Trophoblast cell (in vitro differentiated cells and primary cell): ENCODE data around the gene EPHA6.

Experiments
- DNase-seq, 2 donors: peaks; one replicate each; pipeline ENCODE4 v3.0.0-alpha.2; 2016
- H2AFZ ChIP-seq: 2 replicates; pipeline ENCODE4 v1.6.1; 2013; ENCODE audit warnings: low read length, moderate library complexity, mild to moderate bottlenecking; ENCODE audit not compliant: insufficient read depth, poor library complexity
- H2AK5ac ChIP-seq: 2 replicates; pipeline ENCODE4 v1.6.1; 2013; ENCODE audit warnings: mild to moderate bottlenecking, low read length
- H2BK120ac ChIP-seq: 2 replicates; pipeline ENCODE4 v1.6.1; 2013; ENCODE audit warnings: low read length, mild to moderate bottlenecking, moderate library complexity; ENCODE audit not compliant: insufficient read depth, poor library complexity
- H2BK12ac ChIP-seq: 2 replicates; pipeline ENCODE4 v1.6.1; 2013; ENCODE audit warnings: mild to moderate bottlenecking, low read length, moderate library complexity
- H2BK5ac ChIP-seq: 2 replicates; pipeline ENCODE4 v1.6.1; 2013; ENCODE audit warnings: low read length, low read depth, moderate library complexity, mild to moderate bottlenecking; ENCODE audit not compliant: poor library complexity
- H3K14ac ChIP-seq: 2 replicates; pipeline ENCODE4 v1.6.1; 2013; ENCODE audit warnings: mild to moderate bottlenecking, low read length
- H3K18ac ChIP-seq: 2 replicates; pipeline ENCODE4 v1.6.1; 2013; ENCODE audit warnings: mild to moderate bottlenecking, low read length
- H3K23ac ChIP-seq: 2 replicates; pipeline ENCODE4 v1.6.1; 2013; ENCODE audit warnings: low read length
- H3K27ac ChIP-seq: 2 replicates; pipeline ENCODE4 v1.5.1; 2013; ENCODE audit warnings: low read depth, mild to moderate bottlenecking, inconsistent platforms, low read length, moderate library complexity
- H3K27me3 ChIP-seq: 2 replicates; pipeline ENCODE4 v1.6.1; 2013; ENCODE audit warnings: inconsistent platforms, mild to moderate bottlenecking, low read length, moderate library complexity; ENCODE audit not compliant: insufficient read depth
- H3K36me3 ChIP-seq, 2 experiments: 1 replicate in 1 of 2; 2 replicates in 1 of 2; pipeline ENCODE4 v1.6.1; 2013; ENCODE audit warnings: low read length in 2 of 2, mild to moderate bottlenecking in 2 of 2, moderate library complexity in 1 of 2; ENCODE audit not compliant: insufficient read depth in 2 of 2, control insufficient read depth in 1 of 2
- H3K4ac ChIP-seq: 2 replicates; pipeline ENCODE4 v1.6.1; 2013; ENCODE audit warnings: low read depth, mild to moderate bottlenecking, low read length, moderate library complexity
- H3K4me1 ChIP-seq, 2 experiments: 1 replicate in 1 of 2; 2 replicates in 1 of 2; pipeline ENCODE4 v1.6.1; 2013; ENCODE audit warnings: low read length in 2 of 2, mild to moderate bottlenecking in 2 of 2, moderate library complexity in 1 of 2; ENCODE audit not compliant: insufficient read depth in 2 of 2, control insufficient read depth in 1 of 2
- H3K4me2 ChIP-seq: 2 replicates; pipeline ENCODE4 v1.6.1; 2013; ENCODE audit warnings: inconsistent platforms, mild to moderate bottlenecking, low read length, moderate library complexity
- H3K4me3 ChIP-seq: 2 replicates; pipeline ENCODE4 v1.5.1; 2013; ENCODE audit warnings: mild to moderate bottlenecking, low read depth, low read length, inconsistent platforms
- H3K79me1 ChIP-seq: one replicate; pipeline ENCODE4 v1.6.1; 2013; ENCODE audit warnings: low read length
- H3K79me2 ChIP-seq: 2 replicates; pipeline ENCODE4 v1.6.1; 2013; ENCODE audit warnings: low read length, mild to moderate bottlenecking; ENCODE audit not compliant: control insufficient read depth, insufficient read depth, poor library complexity
- H3K9ac ChIP-seq: 2 replicates; pipeline ENCODE4 v1.6.1; 2013; ENCODE audit warnings: mild to moderate bottlenecking, low read length
- H3K9me3 ChIP-seq: 2 replicates; pipeline ENCODE4 v1.6.1; 2013; ENCODE audit warnings: low read depth, mild to moderate bottlenecking, control low read depth, inconsistent platforms, low read length; ENCODE audit not compliant: insufficient read depth
- H4K12ac ChIP-seq: 2 replicates; pipeline ENCODE4 v1.6.1; 2013; ENCODE audit warnings: low read depth, mild to moderate bottlenecking, low read length, moderate library complexity
- H4K8ac ChIP-seq: 2 replicates; pipeline ENCODE4 v1.6.1; 2013; ENCODE audit warnings: low read depth, mild to moderate bottlenecking, low read length, moderate library complexity
- H4K91ac ChIP-seq: one replicate; pipeline ENCODE4 v1.6.1; 2013; ENCODE audit warnings: low read depth, mild to moderate bottlenecking, low read length, moderate library complexity
- WGBS: extraction: QIAGEN DNeasy Blood & Tissue Kit; methylation state at CpG from one replicate; pipeline ENCODE4 v1.1.7; 2013; ENCODE audit warnings: missing lambda C conversion rate; ENCODE audit not compliant: insufficient read length, insufficient coverage; ENCODE audit errors: extremely low coverage; 5-methylcytosine and 5-hydroxymethylcytosine counted together

EPHA6 gene

GRCh38 chr3:97131476-97131875 lies 317.1 kb downstream of the EPHA6 start:
- Histone ChIP-seq H4K8ac (no peak overlapping the region), H3K4ac (no peak overlapping the region), H2BK12ac (no peak overlapping the region), H3K79me1 (no peaks in the 10 kb centered on the region), H3K4me3 (no peak overlapping the region), H4K91ac (no peak overlapping the region), H3K4me1 (no peaks in the 10 kb centered on the region), H3K4me2 (no peak overlapping the region), H3K9ac (no peak overlapping the region), H3K14ac (no peak overlapping the region), H3K36me3 (no peaks in the 10 kb centered on the region), H3K79me2 (no peaks in the 10 kb centered on the region), H3K23ac (no peak overlapping the region), H3K9me3 (no peaks in the 10 kb centered on the region), H3K27me3 (no peaks in the 10 kb centered on the region), H4K12ac (no peak overlapping the region), H2AFZ (no peak overlapping the region), H3K18ac (no peak overlapping the region), H2BK120ac (no peak overlapping the region), H2AK5ac (no peak overlapping the region), H2BK5ac (no peak overlapping the region), H3K27ac (no peak overlapping the region)
- DNase-seq, result no peak
- no CpG with 5 or more reads among the region's 1 CpG for WGBS

DNA sequence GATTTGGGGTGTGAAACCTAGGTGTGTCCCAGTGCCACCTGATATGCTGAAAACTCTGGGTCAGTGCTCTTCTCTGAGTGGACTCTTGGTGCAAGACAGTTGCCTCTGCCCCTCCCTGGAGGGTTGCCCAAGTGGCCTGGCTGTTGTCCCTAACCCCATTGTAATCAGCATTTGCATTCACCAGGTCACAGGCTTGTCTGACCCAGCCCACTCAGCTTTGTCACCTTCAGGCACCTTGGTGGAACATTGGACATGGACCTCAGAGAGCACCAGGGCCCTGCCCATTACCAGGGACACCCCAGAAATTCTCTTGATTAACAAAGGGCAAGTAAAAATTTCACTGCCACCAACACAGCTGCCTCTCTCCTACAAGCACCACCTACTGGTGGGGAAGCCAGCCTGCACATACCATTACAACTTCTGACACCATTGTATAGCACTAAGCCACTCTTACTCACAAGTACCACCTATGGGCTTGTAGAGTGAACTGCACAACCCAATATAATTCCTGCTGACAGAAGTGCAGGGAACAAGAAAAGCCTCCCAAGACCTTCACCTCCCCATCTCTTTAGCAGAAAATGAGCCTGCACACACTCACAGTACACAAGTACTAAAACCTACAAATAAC lies 324.6 kb downstream of the EPHA6 start:
- no peak overlapping the region for H4K91ac ChIP-seq
- no peak overlapping the region for H2BK120ac ChIP-seq
- no peak overlapping the region for H3K23ac ChIP-seq
- no peaks in the 10 kb centered on the region for H3K27me3 ChIP-seq
- H4K8ac ChIP-seq, result no peak overlapping the region
- H2BK12ac ChIP-seq, result no peak overlapping the region
- DNase-seq, result no peak
- no peak overlapping the region for H3K9ac ChIP-seq
- no peaks in the 10 kb centered on the region for H3K9me3 ChIP-seq
- no peak overlapping the region for H3K4me3 ChIP-seq
- H2AK5ac ChIP-seq, result no peak overlapping the region
- peaks cover 0 to 3% of the 10 kb centered on the region in 2 experiments for H3K36me3 ChIP-seq
- no peak overlapping the region for H3K4ac ChIP-seq
- no peak overlapping the region for H4K12ac ChIP-seq
- H2BK5ac ChIP-seq, result no peak overlapping the region
- no peaks in the 10 kb centered on the region for H3K4me1 ChIP-seq
- no peak overlapping the region for H3K4me2 ChIP-seq
- no peak overlapping the region for H3K27ac ChIP-seq
- no peaks in the 10 kb centered on the region for H3K79me2 ChIP-seq
- H3K18ac ChIP-seq, result no peak overlapping the region
- H3K14ac ChIP-seq, result no peak overlapping the region
- no peak overlapping the region for H2AFZ ChIP-seq
- H3K79me1 ChIP-seq, result no peaks in the 10 kb centered on the region

GRCh38 chr3:97148931-97149330 lies 334.5 kb downstream of the EPHA6 start:
- Histone ChIP-seq H3K4me1 (no peaks in the 10 kb centered on the region), H3K27ac (no peak overlapping the region), H3K9ac (no peak overlapping the region), H3K18ac (no peak overlapping the region), H4K91ac (no peak overlapping the region), H2AFZ (no peak overlapping the region), H4K12ac (no peak overlapping the region), H2AK5ac (no peak overlapping the region), H3K14ac (no peak overlapping the region), H3K79me1 (no peaks in the 10 kb centered on the region), H3K27me3 (no peaks in the 10 kb centered on the region), H2BK5ac (no peak overlapping the region), H3K4ac (no peak overlapping the region), H2BK12ac (no peak overlapping the region), H4K8ac (no peak overlapping the region), H3K9me3 (no peaks in the 10 kb centered on the region), H3K4me2 (no peak overlapping the region), H3K23ac (no peak overlapping the region), H2BK120ac (no peak overlapping the region), H3K4me3 (no peak overlapping the region), H3K79me2 (no peaks in the 10 kb centered on the region), H3K36me3 (no peaks in the 10 kb centered on the region)
- no peak for DNase-seq
- no CpG with 5 or more reads among the region's 2 CpGs for WGBS

GRCh38 chr3:97161169-97161568 lies 346.8 kb downstream of the EPHA6 start:
- H3K9ac ChIP-seq, result no peak overlapping the region
- no peak overlapping the region for H3K27ac ChIP-seq
- no peaks in the 10 kb centered on the region for H3K9me3 ChIP-seq
- H3K4me1 ChIP-seq, result no peaks in the 10 kb centered on the region
- H2AK5ac ChIP-seq, result no peak overlapping the region
- H3K79me2 ChIP-seq, result no peaks in the 10 kb centered on the region
- no peak overlapping the region for H2BK5ac ChIP-seq
- H3K18ac ChIP-seq, result no peak overlapping the region
- no peak overlapping the region for H4K12ac ChIP-seq
- no peak overlapping the region for H2BK12ac ChIP-seq
- no peaks in the 10 kb centered on the region for H3K27me3 ChIP-seq
- no peak overlapping the region for H4K91ac ChIP-seq
- WGBS, result no CpG with 5 or more reads among the region's 2 CpGs
- H2BK120ac ChIP-seq, result no peak overlapping the region
- H3K79me1 ChIP-seq, result no peaks in the 10 kb centered on the region
- no peak overlapping the region for H3K23ac ChIP-seq
- H3K4me2 ChIP-seq, result no peak overlapping the region
- H2AFZ ChIP-seq, result no peak overlapping the region
- no peak overlapping the region for H4K8ac ChIP-seq
- no peak overlapping the region for H3K4ac ChIP-seq
- no peak overlapping the region for H3K4me3 ChIP-seq
- H3K36me3 ChIP-seq, result no peaks in the 10 kb centered on the region
- no peak overlapping the region for H3K14ac ChIP-seq
- DNase-seq, result no peak
